PC-9 (cell line): ENCODE results near the gene DOCK2.

Experiments
- EZH2 ChIP-seq: fragments of 200-600 bp; sonication (generic); IDR thresholded peaks from 2 replicates; pipeline ENCODE4 v1.8.0; 2017; ENCODE audit warnings: antibody characterized with exemption, low read depth
- TF ChIP-seq, protein P1 (sequence below): fragments of 200-600 bp; sonication (generic); conservative IDR thresholded peaks from 2 replicates; pipeline ENCODE4 v1.6.1; 2017; ENCODE audit warnings: mixed run types, antibody characterized with exemption, mild to moderate bottlenecking, moderate library complexity

- TF ChIP-seq, protein P1, sequence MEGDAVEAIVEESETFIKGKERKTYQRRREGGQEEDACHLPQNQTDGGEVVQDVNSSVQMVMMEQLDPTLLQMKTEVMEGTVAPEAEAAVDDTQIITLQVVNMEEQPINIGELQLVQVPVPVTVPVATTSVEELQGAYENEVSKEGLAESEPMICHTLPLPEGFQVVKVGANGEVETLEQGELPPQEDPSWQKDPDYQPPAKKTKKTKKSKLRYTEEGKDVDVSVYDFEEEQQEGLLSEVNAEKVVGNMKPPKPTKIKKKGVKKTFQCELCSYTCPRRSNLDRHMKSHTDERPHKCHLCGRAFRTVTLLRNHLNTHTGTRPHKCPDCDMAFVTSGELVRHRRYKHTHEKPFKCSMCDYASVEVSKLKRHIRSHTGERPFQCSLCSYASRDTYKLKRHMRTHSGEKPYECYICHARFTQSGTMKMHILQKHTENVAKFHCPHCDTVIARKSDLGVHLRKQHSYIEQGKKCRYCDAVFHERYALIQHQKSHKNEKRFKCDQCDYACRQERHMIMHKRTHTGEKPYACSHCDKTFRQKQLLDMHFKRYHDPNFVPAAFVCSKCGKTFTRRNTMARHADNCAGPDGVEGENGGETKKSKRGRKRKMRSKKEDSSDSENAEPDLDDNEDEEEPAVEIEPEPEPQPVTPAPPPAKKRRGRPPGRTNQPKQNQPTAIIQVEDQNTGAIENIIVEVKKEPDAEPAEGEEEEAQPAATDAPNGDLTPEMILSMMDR, result no peak
- TF ChIP-seq EZH2, result no peak
Measured at GRCh38 chr5:169695025-169695625, 58.0 kb downstream of the DOCK2 start.
